Endothelial cell of umbilical vein (primary cell): ENCODE measurements around the gene CAMTA1. TPM values are rescaled to one million over a fixed set of nuclear protein-coding genes. Genes with fewer than 3 reads are reported as not detected.

Experiments
- BruUV-seq: library from RNA; stranded (reverse); fragments of 400-500 nt; replicated peaks from 2 replicates; lab custom pipeline; 2021; lab: Mats Ljungman, UMichigan
- CTCF ChIA-PET: fragments of 300-600, 350-600 bp; sonication (Branson Sonifier 250); formaldehyde crosslinking; loops from one replicate; lab custom pipeline; 2021; ENCODE audit warnings: antibody characterized with exemption, inconsistent platforms; lab: Charles Lee
- POLR2A ChIA-PET: fragments of 300-600, 350-600 bp; sonication (Branson Sonifier 250); formaldehyde crosslinking; loops from one replicate; lab custom pipeline; 2021; ENCODE audit warnings: antibody characterized with exemption, inconsistent platforms; lab: Charles Lee
- DNase-seq: peaks from one replicate; pipeline ENCODE4 v3.0.0-alpha.2; 2011; ENCODE audit warnings: low read depth, low spot score
- FAIRE-seq: peaks from 2 replicates; lab custom pipeline; 2011; peaks lifted over from hg19 to GRCh38; lab: Jason Lieb, UNC
- H2AFZ ChIP-seq: 2 replicates; pipeline ENCODE4 v1.6.0; 2012; ENCODE audit warnings: low read depth, low read length, control low read depth, inconsistent platforms
- H3K27ac ChIP-seq: 2 replicates; pipeline ENCODE4 v1.5.1; 2011; ENCODE audit warnings: low read depth, mild to moderate bottlenecking, control low read depth, low read length, moderate library complexity; ENCODE audit not compliant: insufficient read depth
- H3K27me3 ChIP-seq, 2 experiments: 2 replicates each; pipeline versions ENCODE4 v1.6.0 to v1.6.1; 2011; ENCODE audit warnings: low read length in 2 of 2, mixed read lengths in 1 of 2; ENCODE audit not compliant: control insufficient read depth in 2 of 2, insufficient read depth in 2 of 2
- H3K36me3 ChIP-seq, 2 experiments: 2 replicates in 1 of 2; 3 replicates in 1 of 2; pipeline ENCODE4 v1.5.1; 2011; ENCODE audit warnings: low read length in 2 of 2, mild to moderate bottlenecking in 1 of 2, moderate library complexity in 1 of 2; ENCODE audit not compliant: control insufficient read depth in 2 of 2, insufficient read depth in 2 of 2; ENCODE audit errors: extremely low read depth in 1 of 2
- H3K4me1 ChIP-seq: 3 replicates; pipeline ENCODE4 v1.5.1; 2011; ENCODE audit warnings: mild to moderate bottlenecking, low read length; ENCODE audit not compliant: control insufficient read depth, insufficient read depth; ENCODE audit errors: extremely low read depth
- H3K4me2 ChIP-seq: 2 replicates; pipeline ENCODE4 v1.6.1; 2011; ENCODE audit warnings: low read length, control low read depth, mixed read lengths; ENCODE audit not compliant: insufficient read depth
- H3K4me3 ChIP-seq, 3 experiments: fragments of 200-600 bp in 1 of 3; sonication (generic), shearing (Covaris generic) in 1 of 3; replicated peaks in 1 of 3; 2 replicates each; pipeline ENCODE4 v1.5.1; 2011 to 2016; ENCODE audit warnings: control low read depth in 3 of 3, low read length in 3 of 3, mild to moderate bottlenecking in 2 of 3, inconsistent platforms in 1 of 3, low read depth in 1 of 3, moderate library complexity in 1 of 3; ENCODE audit not compliant: insufficient read depth in 1 of 3
- H3K79me2 ChIP-seq: 2 replicates; pipeline ENCODE4 v1.6.0; 2012; ENCODE audit warnings: low read length, inconsistent platforms; ENCODE audit not compliant: control insufficient read depth, insufficient read depth
- H3K9ac ChIP-seq: replicated peaks from 2 replicates; pipeline ENCODE3; 2011; ENCODE audit warnings: low read length, control low read depth; ENCODE audit not compliant: insufficient read depth; ENCODE audit errors: extremely low read depth
- H3K9me1 ChIP-seq: replicated peaks from 3 replicates; pipeline ENCODE4 v1.6.0; 2011; ENCODE audit warnings: mild to moderate bottlenecking, low read length; ENCODE audit not compliant: control insufficient read depth, insufficient read depth; ENCODE audit errors: extremely low read depth
- H3K9me3 ChIP-seq: replicated peaks from 2 replicates; pipeline ENCODE4 v1.5.1; 2012; ENCODE audit warnings: low read length, inconsistent platforms; ENCODE audit not compliant: control insufficient read depth, insufficient read depth
- H4K20me1 ChIP-seq: replicated peaks from 2 replicates; pipeline ENCODE3; 2011; ENCODE audit warnings: mild to moderate bottlenecking, low read length; ENCODE audit not compliant: control insufficient read depth, insufficient read depth; ENCODE audit errors: extremely low read depth
- EZH2 ChIP-seq: IDR thresholded peaks from 2 replicates; pipeline ENCODE4 v1.6.1; 2012; ENCODE audit warnings: borderline replicate concordance, low read depth, mild to moderate bottlenecking, moderate library complexity, low read length, inconsistent platforms; ENCODE audit not compliant: severe bottlenecking
- FOS ChIP-seq: IDR thresholded peaks from 2 replicates; pipeline ENCODE4 v1.6.1; 2011; ENCODE audit warnings: mild to moderate bottlenecking, low read length, moderate library complexity, borderline replicate concordance; ENCODE audit not compliant: insufficient read depth
- GATA2 ChIP-seq: IDR thresholded peaks from 2 replicates; pipeline ENCODE4 v1.7.0; 2011; ENCODE audit warnings: low read depth, mild to moderate bottlenecking, moderate library complexity, mixed read lengths, low read length; ENCODE audit not compliant: insufficient read length, insufficient read depth
- JUN ChIP-seq: IDR thresholded peaks from 2 replicates; pipeline ENCODE4 v1.6.1; 2011; ENCODE audit warnings: borderline replicate concordance, low read depth; ENCODE audit not compliant: insufficient read length, insufficient read depth
- MAX ChIP-seq: IDR thresholded peaks from 2 replicates; pipeline ENCODE4 v1.6.1; 2011; ENCODE audit not compliant: insufficient read depth, insufficient read length
- MYC ChIP-seq: IDR thresholded peaks from one replicate; pipeline ENCODE4 v1.6.1; 2011; ENCODE audit warnings: mild to moderate bottlenecking, low read depth, low read length
- POLR2A ChIP-seq: IDR thresholded peaks from 2 replicates; pipeline ENCODE4 v1.6.1; 2012; ENCODE audit warnings: low read depth, mild to moderate bottlenecking, control low read depth, low read length
- dilution Hi-C: fragments of 300-500 bp; cut with MboI; formaldehyde crosslinking; loops from one replicate; pipeline ENCODE4 v1.15.0; 2019; ENCODE audit warnings: low sequenced_read_pairs; ENCODE audit not compliant: extremely low pct_ligation_motif_present
- intact Hi-C: fragments of 100-400 bp; cut with micrococcal nuclease; formaldehyde crosslinking; loops from one replicate; pipeline ENCODE4 v1.10.0; 2022
- polyA plus RNA-seq, 4 experiments: library from polyadenylated mRNA; depleted of rRNA in 3 of 4; stranded (reverse) in 3 of 4; unstranded in 1 of 4; fragments of >200 nt; gene quantifications; 2 replicates each; pipeline versions ENCODE4 v1.2.1 to v1.2.3, GENCODE V29; 2011 to 2012; ENCODE audit warnings: missing spikeins in 1 of 4
- total RNA-seq: library from RNA; stranded (reverse); gene quantifications from 2 replicates; pipeline ENCODE4 v1.2.3, GENCODE V29; 2021

Gene CAMTA1
- total and polyA plus RNA-seq, 2 donors (not counting 3 experiments of a cell fraction or from before 2014, with no cell fraction given): 50.8 to 92.7 TPM

- Histone ChIP-seq H3K9me1 (no peaks in the 10 kb centered on the region), H2AFZ (no peak overlapping the region), H3K79me2 (no peaks in the 10 kb centered on the region), H3K27me3 (no peaks in the 10 kb centered on the region), H3K9me3 (no peaks in the 10 kb centered on the region), H3K27ac (no peak overlapping the region), H3K4me1 (no peaks in the 10 kb centered on the region), H3K9ac (no peak overlapping the region), H4K20me1 (no peaks in the 10 kb centered on the region), H3K36me3 (no peaks in the 10 kb centered on the region), H3K4me3 (no peak overlapping the region), H3K4me2 (no peak overlapping the region)
- no peak for TF ChIP-seq MYC
- no peak for TF ChIP-seq MAX
- TF ChIP-seq POLR2A: no peak
- no peak for TF ChIP-seq GATA2
- TF ChIP-seq FOS: no peak
- TF ChIP-seq JUN: no peak
- no TSS peak for BruUV-seq
- POLR2A ChIA-PET: no interaction called here
- dilution Hi-C loops: no loop called here
- DNase-seq: no peak
- intact Hi-C loops: no loop called here
- CTCF ChIA-PET: no interaction called here
- no peak for FAIRE-seq
Measured at GRCh38 chr1:7568901-7569524, 783.8 kb downstream of the CAMTA1 start.

GRCh38 chr1:7570311-7570710 is 785.1 kb downstream of the CAMTA1 start:
- Histone ChIP-seq H3K4me2 (no peak overlapping the region), H4K20me1 (no peaks in the 10 kb centered on the region), H3K36me3 (no peaks in the 10 kb centered on the region), H3K27me3 (no peaks in the 10 kb centered on the region), H3K9ac (no peak overlapping the region), H3K4me1 (no peaks in the 10 kb centered on the region), H3K4me3 (no peak overlapping the region), H3K9me1 (no peaks in the 10 kb centered on the region), H3K27ac (no peak overlapping the region), H3K9me3 (no peaks in the 10 kb centered on the region), H2AFZ (no peak overlapping the region), H3K79me2 (no peaks in the 10 kb centered on the region)
- ChIA-PET POLR2A (interaction anchor here (0.5 kb wide), 1 partner anchor 49 kb away, joined by 3 read pairs; no protein-coding TSS in a partner anchor), CTCF (no interaction called here)
- BruUV-seq: no TSS peak
- dilution Hi-C loops (no loop called here), intact Hi-C loops (no loop called here)
- no peak for FAIRE-seq
- DNase-seq: no peak
- TF ChIP-seq EZH2 (no peak), JUN (no peak), MAX (no peak), POLR2A (no peak), MYC (no peak)
